IMR-90 (cell line): Measurements from ENCODE around the gene SCGB1C2. TPM values are rescaled to one million over a fixed set of nuclear protein-coding genes. Genes with fewer than 3 reads are reported as not detected.

Source experiments
- ATAC-seq: fragments of 200-7000 bp; cut with Tn5 transposase; 2 replicates; pipeline ENCODE4 v1.9.1; 2020; ENCODE audit warnings: low read depth, mild to moderate bottlenecking, moderate library complexity
- BruUV-seq: library from RNA; stranded (reverse); fragments of 400-500 nt; replicated peaks from 2 replicates; lab custom pipeline; 2021; lab: Mats Ljungman, UMichigan
- CTCF ChIA-PET: fragments of 300-600 bp; formaldehyde crosslinking; extraction: SDS; loops from one replicate; lab custom pipeline; 2021; ENCODE audit warnings: antibody characterized with exemption; lab: Yijun Ruan, JAX
- POLR2A ChIA-PET: fragments of 300-600 bp; sonication (Branson Sonifier 250); formaldehyde crosslinking; loops from one replicate; lab custom pipeline; 2022; ENCODE audit warnings: antibody characterized with exemption; ENCODE audit not compliant: unreplicated experiment; lab: Charles Lee
- DNase-seq: peaks from one replicate; pipeline ENCODE4 v3.0.0; 2013
- H2AFZ ChIP-seq: replicated peaks from 2 replicates; pipeline ENCODE3; 2013; ENCODE audit warnings: low read length, mild to moderate bottlenecking; ENCODE audit not compliant: poor library complexity
- H2AK5ac ChIP-seq: 2 replicates; pipeline ENCODE4 v1.6.1; 2013; ENCODE audit warnings: low read depth, low read length, inconsistent platforms
- H2AK9ac ChIP-seq: replicated peaks from 2 replicates; pipeline ENCODE3; 2013; ENCODE audit warnings: mild to moderate bottlenecking, low read depth, low read length, moderate library complexity; ENCODE audit not compliant: poor library complexity
- H2BK120ac ChIP-seq: 2 replicates; pipeline ENCODE4 v1.6.1; 2013; ENCODE audit warnings: low read depth, low read length, inconsistent platforms
- H2BK15ac ChIP-seq: 3 replicates; pipeline ENCODE4 v1.6.1; 2013; ENCODE audit warnings: low read depth, low read length, inconsistent platforms
- H2BK20ac ChIP-seq: 2 replicates; pipeline ENCODE4 v1.6.1; 2013; ENCODE audit warnings: low read depth, mild to moderate bottlenecking, inconsistent platforms, low read length, moderate library complexity
- H2BK5ac ChIP-seq: 2 replicates; pipeline ENCODE4 v1.6.1; 2013; ENCODE audit warnings: mild to moderate bottlenecking, low read depth, low read length, inconsistent platforms; ENCODE audit not compliant: poor library complexity, severe bottlenecking
- H3K14ac ChIP-seq: replicated peaks from 2 replicates; pipeline ENCODE4 v1.6.1; 2013; ENCODE audit warnings: low read depth, low read length, inconsistent platforms
- H3K18ac ChIP-seq: 2 replicates; pipeline ENCODE4 v1.6.1; 2013; ENCODE audit warnings: low read depth, low read length, control low read depth
- H3K23ac ChIP-seq: 2 replicates; pipeline ENCODE4 v1.6.1; 2013; ENCODE audit warnings: low read depth, low read length, inconsistent platforms
- H3K27ac ChIP-seq: 2 replicates; pipeline ENCODE4 v1.5.1; 2013; ENCODE audit warnings: mild to moderate bottlenecking, control low read depth, low read length; ENCODE audit not compliant: insufficient read depth
- H3K27me3 ChIP-seq: 2 replicates; pipeline ENCODE4 v1.6.1; 2013; ENCODE audit warnings: low read length; ENCODE audit not compliant: control insufficient read depth, insufficient read depth
- H3K36me3 ChIP-seq: 2 replicates; pipeline ENCODE4 v1.6.1; 2013; ENCODE audit warnings: low read length, mixed read lengths; ENCODE audit not compliant: control insufficient read depth, insufficient read depth
- H3K4ac ChIP-seq: 2 replicates; pipeline ENCODE4 v1.6.1; 2013; ENCODE audit warnings: low read depth, low read length, inconsistent platforms
- H3K4me1 ChIP-seq: 2 replicates; pipeline ENCODE4 v1.6.1; 2013; ENCODE audit warnings: low read length, mixed read lengths; ENCODE audit not compliant: control insufficient read depth, insufficient read depth
- H3K4me2 ChIP-seq: 2 replicates; pipeline ENCODE4 v1.6.1; 2013; ENCODE audit warnings: low read depth, mild to moderate bottlenecking, control low read depth, low read length, moderate library complexity
- H3K4me3 ChIP-seq: 2 replicates; pipeline ENCODE4 v1.5.1; 2013; ENCODE audit warnings: low read depth, mild to moderate bottlenecking, control low read depth, low read length, moderate library complexity; ENCODE audit not compliant: insufficient read depth
- H3K56ac ChIP-seq: 2 replicates; pipeline ENCODE4 v1.6.1; 2013; ENCODE audit warnings: low read length, inconsistent platforms; ENCODE audit not compliant: insufficient read depth; ENCODE audit errors: extremely low read depth
- H3K79me1 ChIP-seq, 2 experiments: 2 replicates each; pipeline ENCODE4 v1.6.1; 2013; ENCODE audit warnings: low read length in 2 of 2, inconsistent platforms in 1 of 2, low read depth in 1 of 2
- H3K9ac ChIP-seq: 2 replicates; pipeline ENCODE4 v1.6.1; 2013; ENCODE audit warnings: low read depth, low read length, control low read depth
- H3K9me1 ChIP-seq: 2 replicates; pipeline ENCODE4 v1.6.1; 2013; ENCODE audit warnings: low read length, inconsistent platforms; ENCODE audit not compliant: insufficient read depth
- H3K9me3 ChIP-seq: 2 replicates; pipeline ENCODE4 v1.6.1; 2013; ENCODE audit warnings: low read length; ENCODE audit not compliant: control insufficient read depth, insufficient read depth
- H4K20me1 ChIP-seq: 2 replicates; pipeline ENCODE4 v1.6.1; 2013; ENCODE audit warnings: low read length, inconsistent platforms; ENCODE audit not compliant: insufficient read depth
- H4K5ac ChIP-seq: 2 replicates; pipeline ENCODE4 v1.6.1; 2013; ENCODE audit warnings: mild to moderate bottlenecking, low read depth, low read length, control low read depth
- H4K8ac ChIP-seq, 2 experiments: 2 replicates each; pipeline ENCODE4 v1.6.1; 2013; ENCODE audit warnings: low read depth in 2 of 2, low read length in 2 of 2, control low read depth in 1 of 2, inconsistent platforms in 1 of 2
- H4K91ac ChIP-seq: 2 replicates; pipeline ENCODE4 v1.6.1; 2013; ENCODE audit warnings: low read depth, low read length, inconsistent platforms; ENCODE audit not compliant: insufficient read depth
- BHLHE40 ChIP-seq: fragments of 150-350 bp; IDR thresholded peaks from 2 replicates; pipeline ENCODE4 v1.6.1; 2016; ENCODE audit warnings: mild to moderate bottlenecking, low read depth, low read length
- FOS ChIP-seq: fragments of 150-350 bp; IDR thresholded peaks from 2 replicates; pipeline ENCODE4 v1.6.1; 2016; ENCODE audit warnings: low read depth, low read length
- RFX5 ChIP-seq: IDR thresholded peaks from 2 replicates; pipeline ENCODE4 v1.8.0; 2012; ENCODE audit warnings: low read depth, mild to moderate bottlenecking, low read length, moderate library complexity
- WGBS, 2 experiments: methylation state at CpG; one replicate each; pipeline versions ENCODE4 v1.1.5 to v1.1.7; 2013; ENCODE audit warnings: missing lambda C conversion rate in 2 of 2; ENCODE audit not compliant: insufficient read length in 1 of 2; ENCODE audit errors: extremely low coverage in 2 of 2; 5-methylcytosine and 5-hydroxymethylcytosine counted together
- dilution Hi-C: fragments of 300-500 bp; cut with HindIII; formaldehyde crosslinking; loops from one replicate; pipeline ENCODE4 v1.14.3; 2018; ENCODE audit warnings: low sequenced_read_pairs; ENCODE audit not compliant: unreplicated experiment
- in situ Hi-C: fragments of 300-500 bp; cut with MboI; formaldehyde crosslinking; loops from 3 replicates; pipeline ENCODE4 v1.14.3; 2019; ENCODE audit warnings: low sequenced_read_pairs, inconsistent platforms, mixed read lengths
- intact Hi-C: fragments of 100-400 bp; cut with micrococcal nuclease; formaldehyde crosslinking; loops from 2 replicates; pipeline ENCODE4 v1.10.0; 2022
- polyA plus RNA-seq, 3 experiments: library from polyadenylated mRNA; depleted of rRNA; stranded (reverse); fragments of >200 nt; gene quantifications; 2 replicates each; pipeline ENCODE4 v1.2.3, GENCODE V29; 2012; ENCODE audit warnings: low replicate concordance in 1 of 3
- total RNA-seq: library from RNA; depleted of rRNA; stranded (reverse); fragments of >200 nt; gene quantifications from 2 replicates; pipeline ENCODE4 v1.2.3, GENCODE V29; 2012
- TF ChIP-seq, protein P1 (sequence below): fragments of 150-350 bp; IDR thresholded peaks from 2 replicates; pipeline ENCODE4 v1.6.1; 2017; ENCODE audit warnings: mild to moderate bottlenecking, antibody characterized with exemption, low read length, low read depth
- TF ChIP-seq, protein P2 (sequence below): conservative IDR thresholded peaks from 2 replicates; pipeline ENCODE4 v1.5.1; 2012; ENCODE audit warnings: mild to moderate bottlenecking, low read depth, low read length, improper control_type of control experiment

Gene SCGB1C2
- total and polyA plus RNA-seq, 2 of the 4 experiments (the other 2 are of a cell fraction): not detected

DNA sequence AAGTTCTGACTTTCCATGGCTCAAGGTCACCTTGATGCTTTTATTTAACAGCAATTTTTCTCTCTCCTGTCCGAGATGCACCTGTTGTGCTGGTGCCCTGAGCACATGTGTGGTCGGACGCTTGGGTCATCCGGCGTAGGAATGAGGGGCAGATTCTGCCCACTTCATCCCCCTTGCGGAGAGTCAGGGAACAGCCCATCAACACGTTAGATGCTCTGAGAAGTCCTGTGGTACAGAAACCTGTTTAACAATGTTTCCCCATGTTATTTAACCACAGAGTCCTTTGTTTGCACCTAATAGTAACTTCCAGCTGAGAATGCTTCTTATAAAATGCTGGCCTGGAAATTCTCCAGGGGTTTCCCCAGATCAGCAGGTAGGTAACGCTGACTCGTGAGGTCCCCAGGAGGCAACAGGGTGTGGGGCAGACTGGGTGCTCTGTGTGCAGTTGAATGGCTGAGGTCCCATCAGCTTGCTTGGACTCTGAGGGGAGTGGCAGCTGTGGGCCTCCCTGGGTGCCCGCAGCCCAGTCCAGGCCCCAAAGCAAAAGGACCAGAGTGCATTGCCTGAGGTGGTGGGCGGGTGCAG lies 26.2 kb downstream of the SCGB1C2 start:
- in situ Hi-C loops (no loop called here), intact Hi-C loops (no loop called here)
- H3K9ac ChIP-seq: no peak overlapping the region

More for the DNA sequence above, 26.2 kb downstream of the SCGB1C2 start:
- dilution Hi-C loops: no loop called here
- TF ChIP-seq FOS: no peak
- TF ChIP-seq, protein P1, sequence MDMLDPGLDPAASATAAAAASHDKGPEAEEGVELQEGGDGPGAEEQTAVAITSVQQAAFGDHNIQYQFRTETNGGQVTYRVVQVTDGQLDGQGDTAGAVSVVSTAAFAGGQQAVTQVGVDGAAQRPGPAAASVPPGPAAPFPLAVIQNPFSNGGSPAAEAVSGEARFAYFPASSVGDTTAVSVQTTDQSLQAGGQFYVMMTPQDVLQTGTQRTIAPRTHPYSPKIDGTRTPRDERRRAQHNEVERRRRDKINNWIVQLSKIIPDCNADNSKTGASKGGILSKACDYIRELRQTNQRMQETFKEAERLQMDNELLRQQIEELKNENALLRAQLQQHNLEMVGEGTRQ: no peak
- no peak for TF ChIP-seq BHLHE40
- TF ChIP-seq RFX5: no peak
- TF ChIP-seq, protein P2, sequence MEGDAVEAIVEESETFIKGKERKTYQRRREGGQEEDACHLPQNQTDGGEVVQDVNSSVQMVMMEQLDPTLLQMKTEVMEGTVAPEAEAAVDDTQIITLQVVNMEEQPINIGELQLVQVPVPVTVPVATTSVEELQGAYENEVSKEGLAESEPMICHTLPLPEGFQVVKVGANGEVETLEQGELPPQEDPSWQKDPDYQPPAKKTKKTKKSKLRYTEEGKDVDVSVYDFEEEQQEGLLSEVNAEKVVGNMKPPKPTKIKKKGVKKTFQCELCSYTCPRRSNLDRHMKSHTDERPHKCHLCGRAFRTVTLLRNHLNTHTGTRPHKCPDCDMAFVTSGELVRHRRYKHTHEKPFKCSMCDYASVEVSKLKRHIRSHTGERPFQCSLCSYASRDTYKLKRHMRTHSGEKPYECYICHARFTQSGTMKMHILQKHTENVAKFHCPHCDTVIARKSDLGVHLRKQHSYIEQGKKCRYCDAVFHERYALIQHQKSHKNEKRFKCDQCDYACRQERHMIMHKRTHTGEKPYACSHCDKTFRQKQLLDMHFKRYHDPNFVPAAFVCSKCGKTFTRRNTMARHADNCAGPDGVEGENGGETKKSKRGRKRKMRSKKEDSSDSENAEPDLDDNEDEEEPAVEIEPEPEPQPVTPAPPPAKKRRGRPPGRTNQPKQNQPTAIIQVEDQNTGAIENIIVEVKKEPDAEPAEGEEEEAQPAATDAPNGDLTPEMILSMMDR: no peak
- ATAC-seq: no peak
- peaks cover 23% of the 10 kb centered on the region for H3K27me3 ChIP-seq
- no peaks in the 10 kb centered on the region for H3K9me3 ChIP-seq
- WGBS, 2 experiments: 55% methylated on average over 10 of the region's 11 CpGs; no CpG with 5 or more reads in 1 of the 2 experiments
- DNase-seq: no peak
- POLR2A ChIA-PET: no interaction called here
- H3K4me1 ChIP-seq: no peaks in the 10 kb centered on the region
- H3K56ac ChIP-seq: no peak overlapping the region
- H2AK5ac ChIP-seq: no peak overlapping the region
- no peaks in the 10 kb centered on the region; the same call in 1 of the 2 replicates for H4K20me1 ChIP-seq
- no peak overlapping the region for H2AK9ac ChIP-seq
- CTCF ChIA-PET: no interaction called here
- no peak overlapping the region for H3K23ac ChIP-seq
- no peak overlapping the region for H2BK120ac ChIP-seq
- H4K8ac ChIP-seq: no peak overlapping the region
- no peaks in the 10 kb centered on the region for H3K79me1 ChIP-seq
- H4K5ac ChIP-seq: no peak overlapping the region
- H4K91ac ChIP-seq: no peak overlapping the region
- no peak overlapping the region for H3K18ac ChIP-seq
- H2BK20ac ChIP-seq: no peak overlapping the region
- no TSS peak for BruUV-seq
- no peak overlapping the region for H3K4ac ChIP-seq
- H3K4me3 ChIP-seq: no peak overlapping the region
- no peak overlapping the region for H2AFZ ChIP-seq
- H3K4me2 ChIP-seq: no peak overlapping the region
- H3K36me3 ChIP-seq: no peaks in the 10 kb centered on the region; the same call in 1 of the 2 replicates
- no peak overlapping the region for H2BK5ac ChIP-seq
- no peak overlapping the region for H3K27ac ChIP-seq
- no peaks in the 10 kb centered on the region for H3K9me1 ChIP-seq
- H2BK15ac ChIP-seq: no peak overlapping the region
- H3K14ac ChIP-seq: no peak overlapping the region
